Endodermal cell (in vitro differentiated cells): ENCODE data around the gene AOC1. TPM values are rescaled to one million over a fixed set of nuclear protein-coding genes. Genes with fewer than 3 reads are reported as not detected.
A peak's percentile ranks its signal among the peaks of the same experiment; 100 is the strongest.

Source experiments
- DNase-seq: peaks from one replicate; pipeline ENCODE4 v3.0.0-alpha.2; 2017
- H3K27ac ChIP-seq: 2 replicates; pipeline ENCODE4 v1.5.1; 2013; ENCODE audit warnings: mild to moderate bottlenecking, low read depth, low read length, moderate library complexity
- H3K27me3 ChIP-seq: 2 replicates; pipeline ENCODE4 v1.6.1; 2013; ENCODE audit warnings: mild to moderate bottlenecking, low read length, moderate library complexity; ENCODE audit not compliant: insufficient read depth, control insufficient read depth, poor library complexity, severe bottlenecking
- H3K36me3 ChIP-seq: 2 replicates; pipeline ENCODE4 v1.7.0; 2013; ENCODE audit warnings: mild to moderate bottlenecking, low read length, moderate library complexity; ENCODE audit not compliant: control insufficient read depth, insufficient read depth
- H3K4me1 ChIP-seq: one replicate; pipeline ENCODE4 v1.7.0; 2013; ENCODE audit warnings: low read length; ENCODE audit not compliant: control insufficient read depth, insufficient read depth
- H3K4me3 ChIP-seq: 2 replicates; pipeline ENCODE4 v1.5.1; 2013; ENCODE audit warnings: mild to moderate bottlenecking, low read length, moderate library complexity
- H3K9ac ChIP-seq: 2 replicates; pipeline ENCODE4 v1.6.1; 2013; ENCODE audit warnings: mild to moderate bottlenecking, low read length, moderate library complexity; ENCODE audit not compliant: poor library complexity, severe bottlenecking; ENCODE audit errors: extremely low read depth
- H3K9me3 ChIP-seq: 2 replicates; pipeline ENCODE4 v1.6.1; 2013; ENCODE audit warnings: mild to moderate bottlenecking, low read length, moderate library complexity; ENCODE audit not compliant: control insufficient read depth
- H3K27ac Mint-ChIP-seq: 2 replicates; pipeline ENCODE4 v1.8.0; 2020; ENCODE audit warnings: mixed read lengths
- H3K27me3 Mint-ChIP-seq: 2 replicates; pipeline ENCODE4 v1.8.0; 2021; ENCODE audit warnings: mild to moderate bottlenecking, mixed read lengths; ENCODE audit not compliant: insufficient read depth
- H3K36me3 Mint-ChIP-seq: 2 replicates; pipeline ENCODE4 v1.8.0; 2020; ENCODE audit warnings: low read depth, mixed read lengths
- H3K4me1 Mint-ChIP-seq: 2 replicates; pipeline ENCODE4 v1.8.0; 2020; ENCODE audit warnings: mixed read lengths
- H3K4me3 Mint-ChIP-seq: 2 replicates; pipeline ENCODE4 v1.8.0; 2020; ENCODE audit warnings: mild to moderate bottlenecking, moderate library complexity, mixed read lengths
- H3K9me3 Mint-ChIP-seq: 2 replicates; pipeline ENCODE4 v1.8.0; 2020; ENCODE audit warnings: mild to moderate bottlenecking, mixed read lengths
- CTCF ChIP-seq: fragments of 200-600 bp; sonication (generic); conservative IDR thresholded peaks from 2 replicates; pipeline ENCODE4 v1.5.0; 2021; ENCODE audit warnings: antibody characterized with exemption, mild to moderate bottlenecking
- WGBS, 2 experiments: methylation state at CpG; one replicate each; pipeline versions ENCODE4 v1.1.5 to v1.1.7; 2013; ENCODE audit warnings: missing lambda C conversion rate in 2 of 2, mixed read lengths in 1 of 2; ENCODE audit not compliant: insufficient coverage in 1 of 2, insufficient read length in 1 of 2; 5-methylcytosine and 5-hydroxymethylcytosine counted together
- total RNA-seq, 2 donors: library from RNA; stranded (reverse); fragmentation: NEBNext Ultra II Directional in 1 of 2; extraction: Animal tissue kit (Norgen Biotek cat#: 25700) in 1 of 2; gene quantifications; 2 replicates in 1 of 2; 3 replicates in 1 of 2; pipeline ENCODE4 v1.2.1, GENCODE V29; 2021

The AOC1 gene
- total RNA-seq, 2 donors from 2014 or later = not detected

- H3K4me3 ChIP-seq = no peak overlapping the region
- TF ChIP-seq CTCF = no peak
- peaks cover 5% of the 10 kb centered on the region for H3K27me3 ChIP-seq
- Mint-ChIP-seq H3K4me3 (no peak overlapping the region), H3K4me1 (no peaks in the 10 kb centered on the region), H3K36me3 (no peaks in the 10 kb centered on the region), H3K9me3 (no peaks in the 10 kb centered on the region), H3K27ac (no peak overlapping the region), H3K27me3 (peaks cover 23% of the 10 kb centered on the region)
- 88 to 100% methylated on average over 8 to 14 of the region's 14 CpGs for WGBS, 2 experiments
- no peaks in the 10 kb centered on the region for H3K36me3 ChIP-seq
- no peak overlapping the region for H3K9ac ChIP-seq
- no peaks in the 10 kb centered on the region for H3K4me1 ChIP-seq
- no peaks in the 10 kb centered on the region for H3K9me3 ChIP-seq
- H3K27ac ChIP-seq = no peak overlapping the region
- DNase-seq = peak; percentile 27
These were observed 5.8 kb upstream of the AOC1 start for GRCh38 chr7:150846291-150847115.

- Histone ChIP-seq H3K4me3 (no peak overlapping the region), H3K36me3 (no peaks in the 10 kb centered on the region), H3K27me3 (peaks cover 6% of the 10 kb centered on the region), H3K9ac (no peak overlapping the region), H3K9me3 (no peaks in the 10 kb centered on the region), H3K27ac (no peak overlapping the region), H3K4me1 (no peaks in the 10 kb centered on the region)
- Mint-ChIP-seq H3K4me1 (no peaks in the 10 kb centered on the region), H3K4me3 (no peak overlapping the region), H3K36me3 (no peaks in the 10 kb centered on the region), H3K27ac (no peak overlapping the region), H3K9me3 (no peaks in the 10 kb centered on the region), H3K27me3 (peaks cover 23% of the 10 kb centered on the region)
- no peak for DNase-seq
- 90 to 91% methylated on average over 4 to 5 of the region's 5 CpGs for WGBS, 2 experiments
- TF ChIP-seq CTCF = no peak
These were observed 4.8 kb upstream of the AOC1 start for GRCh38 chr7:150847536-150847935.

DNA sequence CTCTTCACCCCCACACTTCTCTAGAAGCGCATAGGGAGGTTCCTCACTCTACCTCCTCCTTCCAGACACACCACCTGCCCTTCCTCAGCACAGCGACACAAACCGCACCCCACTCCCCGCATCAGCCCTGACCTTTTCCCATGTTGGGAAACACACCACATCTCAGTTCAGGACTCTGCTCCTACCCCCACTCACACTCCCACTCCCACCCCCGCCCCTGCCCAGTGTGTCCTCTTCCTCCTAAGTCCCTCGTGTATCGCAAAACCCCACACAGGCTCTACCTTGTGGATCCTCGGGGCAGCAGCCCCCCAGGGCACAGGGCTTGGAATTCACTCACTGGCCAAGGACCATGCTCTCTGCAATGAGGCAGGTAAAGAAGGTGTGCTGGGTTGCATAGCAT lies 4.2 kb upstream of the AOC1 start:
- Mint-ChIP-seq H3K27ac (no peak overlapping the region), H3K27me3 (peaks cover 23% of the 10 kb centered on the region), H3K36me3 (no peaks in the 10 kb centered on the region), H3K9me3 (no peaks in the 10 kb centered on the region), H3K4me1 (no peaks in the 10 kb centered on the region), H3K4me3 (no peak overlapping the region)
- Histone ChIP-seq H3K9ac (no peak overlapping the region), H3K27me3 (peaks cover 6% of the 10 kb centered on the region), H3K9me3 (no peaks in the 10 kb centered on the region), H3K36me3 (no peaks in the 10 kb centered on the region), H3K27ac (no peak overlapping the region), H3K4me3 (no peak overlapping the region), H3K4me1 (no peaks in the 10 kb centered on the region)
- TF ChIP-seq CTCF = no peak
- WGBS, 2 experiments = 91 to 96% methylated on average over 4 to 8 of the region's 8 CpGs
- DNase-seq = peak; percentile 26
